Lung (tissue), 16 donors: ENCODE results near the gene OR5D16. TPM values are rescaled to one million over a fixed set of nuclear protein-coding genes. Genes with fewer than 3 reads are reported as not detected.

Experiments used
- ATAC-seq: fragments of 200-7000 bp; cut with Tn5 transposase; one replicate; pipeline ENCODE4 v1.9.1; 2020; ENCODE audit warnings: moderate number of reproducible peaks; ENCODE audit not compliant: insufficient read depth, low FRiP score
- DNase-seq, 3 donors: peaks; one replicate each; pipeline ENCODE4 v3.0.0-alpha.2; 2013 to 2017
- H3K27ac ChIP-seq, 2 donors: one replicate each; pipeline ENCODE4 v1.5.1; 2013; ENCODE audit warnings: mild to moderate bottlenecking in 2 of 2, moderate library complexity in 2 of 2, control low read depth in 1 of 2, inconsistent platforms in 1 of 2, low read depth in 1 of 2, low read length in 1 of 2
- H3K27me3 ChIP-seq, 3 donors: one replicate each; pipeline ENCODE4 v1.5.1; 2013; ENCODE audit warnings: low read length in 2 of 3; ENCODE audit not compliant: control insufficient read depth in 3 of 3, insufficient read depth in 3 of 3
- H3K36me3 ChIP-seq, 4 donors: one replicate each; pipeline ENCODE4 v1.5.1; 2013; ENCODE audit warnings: low read length in 4 of 4, mild to moderate bottlenecking in 1 of 4, moderate library complexity in 1 of 4; ENCODE audit not compliant: control insufficient read depth in 4 of 4, insufficient read depth in 4 of 4
- H3K4me1 ChIP-seq, 5 donors: one replicate each; pipeline ENCODE4 v1.5.1; 2013; ENCODE audit warnings: low read length in 5 of 5, mild to moderate bottlenecking in 2 of 5, moderate library complexity in 1 of 5; ENCODE audit not compliant: control insufficient read depth in 5 of 5, insufficient read depth in 5 of 5
- H3K4me3 ChIP-seq: one replicate; pipeline ENCODE4 v1.5.1; 2013; ENCODE audit warnings: mild to moderate bottlenecking, control low read depth, moderate library complexity
- H3K9ac ChIP-seq, 2 donors: one replicate each; pipeline ENCODE4 v1.5.1; 2013; ENCODE audit warnings: low read length in 2 of 2, control low read depth in 1 of 2; ENCODE audit not compliant: insufficient read depth in 1 of 2
- H3K9me3 ChIP-seq, 4 donors: one replicate each; pipeline ENCODE4 v1.5.1; 2013; ENCODE audit warnings: low read length in 3 of 4, mild to moderate bottlenecking in 1 of 4, moderate library complexity in 1 of 4; ENCODE audit not compliant: control insufficient read depth in 4 of 4, insufficient read depth in 3 of 4
- CTCF ChIP-seq: IDR thresholded peaks from 2 replicates; pipeline ENCODE4 v1.5.1; 2012; ENCODE audit warnings: mild to moderate bottlenecking; ENCODE audit errors: control extremely low read depth, extremely low read depth
- WGBS, 2 donors: extraction: QIAGEN DNeasy Blood & Tissue Kit; methylation state at CpG; one replicate each; pipeline ENCODE4 v1.1.7; 2013; 5-methylcytosine and 5-hydroxymethylcytosine counted together
- long read RNA-seq, 5 donors: transcript quantifications; one replicate each; lab custom pipeline, GENCODE V29; 2026
- polyA plus RNA-seq, 2 donors: library from polyadenylated mRNA; stranded (reverse); fragments of 200-250 nt; gene quantifications; one replicate each; pipeline ENCODE4 v1.2.1, GENCODE V29; 2013
- total RNA-seq, 2 donors: library from RNA; depleted of rRNA in 1 of 2; stranded (reverse); fragments of >200 nt in 1 of 2; gene quantifications; one replicate each; pipeline ENCODE4 v1.2.1, GENCODE V29; 2014 to 2021
- donor health status: control.
- donor health status: control.
- donor health status: Bipolar disorder and iron deficiency.
- donor health status: healthy.
- donor health status: DM: yes; HTN: yes; CAD: no.

The OR5D16 gene
- not detected for total RNA-seq
- polyA plus RNA-seq, result not detected
- long read RNA-seq, donor 1, result 0 reads
- long read RNA-seq, donor 2, result 0 reads
- long read RNA-seq, donor 3, result 0 reads
- long read RNA-seq, donor 4, result 0 reads
- long read RNA-seq, donor 5, result 0 reads

DNA sequence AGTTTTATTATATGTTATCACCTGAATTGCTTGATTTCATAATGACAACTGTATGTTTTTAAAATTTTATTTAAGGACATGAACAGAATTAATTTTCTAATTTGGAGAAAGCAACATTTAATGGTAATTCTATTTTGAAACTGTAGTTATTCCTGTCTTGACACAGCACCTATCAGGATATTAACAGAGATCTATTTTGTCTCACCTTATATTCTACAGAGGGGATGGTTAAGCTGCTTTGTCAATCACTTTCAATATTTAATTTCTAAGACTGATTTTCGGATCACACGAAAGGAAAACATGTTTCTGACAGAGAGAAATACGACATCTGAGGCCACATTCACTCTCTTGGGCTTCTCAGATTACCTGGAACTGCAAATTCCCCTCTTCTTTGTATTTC, at the start of gene OR5D16:
OR5D16 (plus strand) TSS at position 301 of the 400 bp plus-strand sequence; CDS start at position 301, 0 bp downstream.
- no peak for ATAC-seq
- no peak for TF ChIP-seq CTCF

DNA sequence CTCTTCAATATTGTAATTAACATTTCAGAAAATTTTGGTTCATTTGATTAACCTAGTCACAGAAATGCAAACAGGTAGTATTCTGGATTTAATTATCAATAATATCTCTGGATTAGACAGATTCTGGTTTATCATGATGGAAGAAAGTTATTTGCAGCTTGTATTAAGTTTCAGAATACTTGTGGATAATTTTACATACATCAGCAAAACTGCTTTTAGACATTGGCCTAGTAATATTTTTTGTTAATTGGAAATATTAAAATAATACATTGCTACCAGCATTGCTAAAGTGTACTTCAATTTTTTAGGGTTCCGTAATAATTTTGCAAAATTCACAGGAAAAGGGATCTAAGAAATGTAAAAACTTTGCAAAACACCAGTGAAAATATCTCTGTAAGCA, 46.9 kb upstream of the OR5D16 start:
- no peak for TF ChIP-seq CTCF
- H3K4me3 ChIP-seq, result no peak overlapping the region
- WGBS, 2 donors, result 83 to 86% methylated on average over 1 of the region's 1 CpG

More for the DNA sequence above, at the start of gene OR5D16:
- no peak within 1 kb of the TSS for H3K27ac ChIP-seq
- no peak for DNase-seq
- 26 to 34% methylated on average over 3 of the region's 3 CpGs for WGBS, 2 donors
- H3K9ac ChIP-seq, result no peak within 1 kb of the TSS
- no peaks in the 10 kb centered on the region for H3K4me1 ChIP-seq
- H3K36me3 ChIP-seq, result no peaks in the 10 kb centered on the region
- H3K9me3 ChIP-seq, result peaks cover 0 to 6% (median 2%) of the 10 kb centered on the region in 4 donors
- no peaks in the 10 kb centered on the region for H3K27me3 ChIP-seq
- no peak within 1 kb of the TSS for H3K4me3 ChIP-seq

GRCh38 chr11:55793321-55793720, 45.2 kb upstream of the OR5D16 start:
- Histone ChIP-seq H3K4me3 (no peak overlapping the region), H3K9me3 (peaks cover 0 to 10% (median 1%) of the 10 kb centered on the region in 4 donors), H3K36me3 (no peaks in the 10 kb centered on the region), H3K27ac (no peak overlapping the region), H3K9ac (no peak overlapping the region), H3K4me1 (no peaks in the 10 kb centered on the region), H3K27me3 (no peaks in the 10 kb centered on the region)
- WGBS, 2 donors, result 64 to 79% methylated on average over 2 of the region's 2 CpGs
- ATAC-seq, result no peak
- no peak for DNase-seq
- TF ChIP-seq CTCF, result no peak

More for the DNA sequence above, 46.9 kb upstream of the OR5D16 start:
- ATAC-seq (no peak), DNase-seq (no peak)
- H3K36me3 ChIP-seq, result no peaks in the 10 kb centered on the region
- H3K27me3 ChIP-seq, result no peaks in the 10 kb centered on the region
- H3K9me3 ChIP-seq, result peaks cover 0 to 17% (median 1%) of the 10 kb centered on the region in 4 donors
- H3K4me1 ChIP-seq, result no peaks in the 10 kb centered on the region
- no peak overlapping the region for H3K9ac ChIP-seq
- no peak overlapping the region for H3K27ac ChIP-seq

GRCh38 chr11:55795256-55795655, 43.3 kb upstream of the OR5D16 start, which contains the start of gene OR5D14:
TSS of gene OR5D14 (plus strand) at chr11:55795556. CDS start at chr11:55795556, 0 bp downstream.
- Histone ChIP-seq H3K9ac (no peak within 1 kb of the TSS), H3K9me3 (peaks cover 0 to 13% (median 1%) of the 10 kb centered on the region in 4 donors), H3K4me3 (no peak within 1 kb of the TSS), H3K36me3 (no peaks in the 10 kb centered on the region), H3K27me3 (no peaks in the 10 kb centered on the region), H3K4me1 (no peaks in the 10 kb centered on the region), H3K27ac (no peak within 1 kb of the TSS)
- TF ChIP-seq CTCF, result no peak
- no peak for ATAC-seq
- DNase-seq, result no peak
